PFSK-1 (cell line): ENCODE data around the gene BORCS8. TPM values are rescaled to one million over a fixed set of nuclear protein-coding genes. Genes with fewer than 3 reads are reported as not detected.
A peak's percentile ranks its signal among the peaks of the same experiment; 100 is the strongest.

Experiments used
- FOXP2 ChIP-seq: optimal IDR thresholded peaks from 2 replicates; pipeline ENCODE3; 2011; ENCODE audit warnings: borderline replicate concordance, control low read depth, inconsistent platforms; ENCODE audit not compliant: insufficient read depth; ENCODE audit errors: extremely low read length, extremely low read depth
- POLR2AphosphoS5 ChIP-seq: IDR thresholded peaks from 2 replicates; pipeline ENCODE4 v1.6.1; 2012; ENCODE audit warnings: low read depth, mild to moderate bottlenecking, control low read depth, low read length, moderate library complexity
- SIN3A ChIP-seq: IDR thresholded peaks from 2 replicates; pipeline ENCODE4 v1.6.1; 2012; ENCODE audit warnings: mild to moderate bottlenecking, low read length, moderate library complexity, borderline replicate concordance; ENCODE audit not compliant: insufficient read depth
- TAF1 ChIP-seq: IDR thresholded peaks from 2 replicates; pipeline ENCODE4 v1.6.1; 2012; ENCODE audit warnings: low read length, control low read depth, borderline replicate concordance; ENCODE audit not compliant: insufficient read depth
- polyA plus RNA-seq: library from polyadenylated mRNA; unstranded; fragments of >200 nt; gene quantifications from one replicate; pipeline ENCODE4 v1.2.1, GENCODE V29; 2012; ENCODE audit warnings: low read depth, missing spikeins; ENCODE audit not compliant: insufficient read length
- TF ChIP-seq, protein P1 (sequence below), 2 experiments: IDR thresholded peaks; 2 replicates each; pipeline versions ENCODE4 v1.6.1 to v1.8.0; 2011 to 2012; ENCODE audit warnings: low read depth in 2 of 2, low read length in 2 of 2, control low read depth in 1 of 2, inconsistent platforms in 1 of 2, mild to moderate bottlenecking in 1 of 2, moderate library complexity in 1 of 2; ENCODE audit not compliant: insufficient read depth in 1 of 2

BORCS8 gene
- 25.7 TPM for polyA plus RNA-seq

GRCh38 chr19:19192078-19192882 lies at the start of gene BORCS8, which contains the start of gene RFXANK:
TSS of gene BORCS8 (minus strand) at chr19:19192152. CDS start at chr19:19192117, 35 bp downstream.
TSS of gene RFXANK (plus strand) at chr19:19192258. CDS start at chr19:19193947, 1,689 bp downstream.
- TF ChIP-seq FOXP2 (peak; percentile 70), TAF1 (peak; percentile 91), SIN3A (no peak), POLR2AphosphoS5 (peak; percentile 76)
- TF ChIP-seq, protein P1, sequence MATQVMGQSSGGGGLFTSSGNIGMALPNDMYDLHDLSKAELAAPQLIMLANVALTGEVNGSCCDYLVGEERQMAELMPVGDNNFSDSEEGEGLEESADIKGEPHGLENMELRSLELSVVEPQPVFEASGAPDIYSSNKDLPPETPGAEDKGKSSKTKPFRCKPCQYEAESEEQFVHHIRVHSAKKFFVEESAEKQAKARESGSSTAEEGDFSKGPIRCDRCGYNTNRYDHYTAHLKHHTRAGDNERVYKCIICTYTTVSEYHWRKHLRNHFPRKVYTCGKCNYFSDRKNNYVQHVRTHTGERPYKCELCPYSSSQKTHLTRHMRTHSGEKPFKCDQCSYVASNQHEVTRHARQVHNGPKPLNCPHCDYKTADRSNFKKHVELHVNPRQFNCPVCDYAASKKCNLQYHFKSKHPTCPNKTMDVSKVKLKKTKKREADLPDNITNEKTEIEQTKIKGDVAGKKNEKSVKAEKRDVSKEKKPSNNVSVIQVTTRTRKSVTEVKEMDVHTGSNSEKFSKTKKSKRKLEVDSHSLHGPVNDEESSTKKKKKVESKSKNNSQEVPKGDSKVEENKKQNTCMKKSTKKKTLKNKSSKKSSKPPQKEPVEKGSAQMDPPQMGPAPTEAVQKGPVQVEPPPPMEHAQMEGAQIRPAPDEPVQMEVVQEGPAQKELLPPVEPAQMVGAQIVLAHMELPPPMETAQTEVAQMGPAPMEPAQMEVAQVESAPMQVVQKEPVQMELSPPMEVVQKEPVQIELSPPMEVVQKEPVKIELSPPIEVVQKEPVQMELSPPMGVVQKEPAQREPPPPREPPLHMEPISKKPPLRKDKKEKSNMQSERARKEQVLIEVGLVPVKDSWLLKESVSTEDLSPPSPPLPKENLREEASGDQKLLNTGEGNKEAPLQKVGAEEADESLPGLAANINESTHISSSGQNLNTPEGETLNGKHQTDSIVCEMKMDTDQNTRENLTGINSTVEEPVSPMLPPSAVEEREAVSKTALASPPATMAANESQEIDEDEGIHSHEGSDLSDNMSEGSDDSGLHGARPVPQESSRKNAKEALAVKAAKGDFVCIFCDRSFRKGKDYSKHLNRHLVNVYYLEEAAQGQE (IDR thresholded peaks at IDR 0.05; ENCODE audit: insufficient read depth in 1 of 2, low read depth in 2 of 2, low read length in 2 of 2) = no peak

DNA sequence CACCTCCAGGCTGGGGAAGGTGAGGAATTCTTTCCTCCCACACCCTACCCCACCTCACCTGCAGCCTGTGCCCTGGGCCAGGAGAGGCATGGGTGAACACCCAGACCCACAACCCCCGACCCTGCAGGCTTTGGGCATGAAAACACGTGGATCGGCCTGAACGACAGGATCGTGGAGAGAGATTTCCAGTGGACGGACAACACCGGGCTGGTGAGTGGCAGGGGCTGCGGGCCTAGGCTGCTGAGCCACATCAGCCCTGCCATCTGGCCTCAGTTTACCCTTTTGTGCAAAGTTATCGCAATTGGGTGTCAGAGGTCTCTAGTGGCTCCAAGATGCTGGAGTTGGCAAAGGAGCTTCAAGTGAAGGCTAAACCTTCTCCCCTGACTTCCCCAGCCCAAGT lies 48.5 kb upstream of the BORCS8 start:
- TF ChIP-seq TAF1 (no peak), POLR2AphosphoS5 (no peak), FOXP2 (no peak), SIN3A (no peak)
- TF ChIP-seq, protein P1 (IDR thresholded peaks at IDR 0.05; ENCODE audit: insufficient read depth in 1 of 2, low read depth in 2 of 2, low read length in 2 of 2) = no peak

DNA sequence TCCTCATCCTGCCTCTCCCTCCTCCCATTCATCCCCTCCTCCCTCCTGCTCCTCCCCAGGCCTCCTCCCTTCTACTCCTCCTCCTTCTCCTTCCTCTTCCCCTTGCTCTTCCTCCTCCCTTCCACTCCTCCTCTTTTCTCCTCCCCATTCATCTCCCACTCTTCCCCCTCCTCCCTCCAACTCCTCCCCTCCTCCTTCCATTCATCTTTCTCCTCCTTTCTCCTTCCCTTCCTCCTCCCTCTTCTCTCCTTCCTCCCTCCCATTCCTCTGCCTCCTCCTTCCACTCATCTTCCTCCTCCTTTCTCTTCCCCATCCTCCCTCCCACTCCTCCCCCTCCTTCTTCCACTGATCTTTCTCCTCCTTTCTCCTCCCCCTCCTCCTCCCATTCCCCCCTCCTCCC lies 47.7 kb upstream of the BORCS8 start:
- no peak for TF ChIP-seq TAF1
- TF ChIP-seq, protein P1 (IDR thresholded peaks at IDR 0.05; ENCODE audit: insufficient read depth in 1 of 2, low read depth in 2 of 2, low read length in 2 of 2) = no peak
- no peak for TF ChIP-seq SIN3A
- TF ChIP-seq FOXP2 = no peak
- no peak for TF ChIP-seq POLR2AphosphoS5

DNA sequence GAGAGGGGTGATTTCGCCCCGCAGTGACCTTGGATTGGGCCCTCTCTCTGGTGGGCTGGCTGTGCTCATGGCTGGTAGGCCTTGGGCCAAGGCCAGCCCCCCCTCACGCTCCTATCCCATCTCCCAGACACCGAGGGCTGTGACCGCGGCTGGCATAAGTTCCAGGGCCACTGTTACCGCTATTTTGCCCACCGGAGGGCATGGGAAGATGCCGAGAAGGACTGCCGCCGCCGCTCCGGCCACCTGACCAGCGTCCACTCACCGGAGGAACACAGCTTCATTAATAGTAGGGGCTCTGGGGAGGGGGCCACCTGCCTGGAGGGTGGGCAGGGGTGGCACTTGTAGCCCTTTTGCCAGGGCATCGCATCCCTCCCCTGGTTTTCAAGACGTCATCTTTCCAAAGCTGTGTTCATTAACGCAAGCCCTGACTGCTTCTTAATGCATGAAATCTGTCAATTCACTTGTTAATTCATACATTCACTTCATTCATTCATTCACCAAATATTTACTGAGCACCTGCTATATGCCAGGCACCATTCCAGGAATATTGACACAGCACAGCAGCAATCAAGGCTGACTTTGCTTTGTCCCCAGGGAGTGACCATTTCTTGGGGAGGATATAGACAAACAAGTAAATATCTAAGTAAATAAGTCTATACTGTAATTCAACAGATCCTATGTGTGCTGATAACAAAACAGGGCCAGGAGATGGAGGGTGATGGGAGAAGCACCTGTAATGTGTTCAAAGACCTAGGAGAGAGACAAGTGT lies 46.4 kb upstream of the BORCS8 start:
- no peak for TF ChIP-seq TAF1
- TF ChIP-seq POLR2AphosphoS5 = no peak
- TF ChIP-seq, protein P1 (IDR thresholded peaks at IDR 0.05; ENCODE audit: insufficient read depth in 1 of 2, low read depth in 2 of 2, low read length in 2 of 2) = no peak
- no peak for TF ChIP-seq FOXP2
- TF ChIP-seq SIN3A = no peak
